Camera-type eye (tissue), 1 donor: ENCODE measurements around the gene IL4R. TPM values are rescaled to one million over a fixed set of nuclear protein-coding genes. Genes with fewer than 3 reads are reported as not detected.

Source experiments
- total RNA-seq: library from RNA; depleted of rRNA; stranded (reverse); fragments of >200 nt; gene quantifications from one replicate; pipeline ENCODE4 v1.2.3, GENCODE V29; 2014

Gene IL4R
- 18.9 TPM for total RNA-seq

DNA sequence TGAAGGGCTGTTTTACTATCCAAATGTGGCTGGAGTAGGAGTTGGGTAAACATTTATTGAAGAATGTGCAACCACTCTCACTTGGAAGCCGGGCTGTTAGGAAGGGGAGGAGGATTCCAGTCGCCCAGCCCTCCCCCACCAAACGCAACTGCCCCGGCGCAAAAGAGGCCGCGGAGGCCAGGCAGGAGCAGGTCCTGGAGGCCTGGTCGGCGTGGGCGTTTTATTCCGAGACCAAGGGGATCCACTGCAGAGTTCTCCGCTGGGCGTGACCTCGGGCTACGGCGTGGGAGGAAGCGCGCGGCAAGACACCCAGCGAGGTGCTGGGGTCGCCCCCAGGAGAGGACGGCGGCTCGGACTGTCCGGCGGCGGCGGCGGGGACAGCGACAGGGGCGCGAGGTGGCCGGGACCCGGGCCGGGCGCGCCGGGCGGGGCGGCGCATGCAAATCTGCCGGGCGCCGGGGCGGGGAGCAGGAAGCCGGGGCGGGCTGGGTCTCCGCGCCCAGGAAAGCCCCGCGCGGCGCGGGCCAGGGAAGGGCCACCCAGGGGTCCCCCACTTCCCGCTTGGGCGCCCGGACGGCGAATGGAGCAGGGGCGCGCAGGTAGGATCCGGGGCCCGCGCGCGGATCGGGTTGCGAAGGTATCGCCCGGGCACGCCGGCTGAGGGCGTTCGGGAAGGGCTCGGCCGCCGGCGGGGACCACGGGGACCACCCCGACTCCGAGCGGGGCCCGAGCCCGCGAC lies at the start of gene IL4R:
Gene IL4R (plus strand): TSS at position 553 of the 739 bp plus-strand sequence. CDS start 26,230 bp downstream, outside the sequence.

DNA sequence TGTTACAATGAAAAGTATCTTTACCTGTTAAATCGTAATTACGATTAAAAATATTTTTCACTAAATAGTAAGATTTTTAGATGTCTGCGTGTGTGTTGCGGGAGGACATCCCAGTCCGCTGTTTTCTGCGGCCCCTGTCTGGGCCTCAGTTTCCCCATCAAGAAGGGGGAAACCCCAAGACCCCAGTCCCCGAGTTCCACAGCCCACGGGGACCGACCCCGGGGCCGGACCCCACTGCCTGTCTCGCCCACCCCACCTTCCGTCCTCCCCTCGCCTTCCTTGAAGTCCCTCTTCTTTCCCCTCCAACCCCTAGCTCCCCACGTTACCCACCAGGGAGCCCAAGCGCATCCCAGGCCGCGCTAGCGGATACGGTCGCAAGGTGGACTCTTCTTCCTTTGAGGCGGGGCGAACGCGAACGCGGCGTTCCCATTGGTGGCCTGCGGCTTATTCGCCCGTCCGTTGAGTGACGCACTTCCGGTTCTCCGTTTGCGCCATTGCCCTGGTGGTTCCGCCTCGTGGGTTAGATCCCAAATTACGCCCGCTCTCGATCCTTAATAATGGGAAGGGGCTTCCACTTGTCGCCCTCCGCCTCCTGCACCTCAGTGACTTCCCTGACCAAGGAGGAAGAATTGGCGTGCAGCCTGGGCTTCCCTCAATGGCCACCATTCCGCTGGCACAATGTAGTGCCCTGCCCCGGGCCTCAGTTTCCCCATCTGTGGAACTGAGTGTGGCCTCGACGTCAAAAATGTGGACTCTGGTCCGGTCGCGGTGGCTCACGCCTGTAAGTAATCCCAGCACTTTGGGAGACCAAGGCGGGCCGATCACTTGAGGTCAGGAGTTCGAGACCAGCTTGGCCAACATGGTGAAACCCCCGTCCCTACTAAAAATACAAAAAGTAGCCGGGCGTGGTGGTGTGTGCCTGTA lies 45.1 kb upstream of the IL4R start, which contains the start of gene NSMCE1:
Gene NSMCE1 (minus strand): TSS at position 397 of the 924 bp plus-strand sequence. CDS start 11,202 bp downstream, outside the sequence.

DNA sequence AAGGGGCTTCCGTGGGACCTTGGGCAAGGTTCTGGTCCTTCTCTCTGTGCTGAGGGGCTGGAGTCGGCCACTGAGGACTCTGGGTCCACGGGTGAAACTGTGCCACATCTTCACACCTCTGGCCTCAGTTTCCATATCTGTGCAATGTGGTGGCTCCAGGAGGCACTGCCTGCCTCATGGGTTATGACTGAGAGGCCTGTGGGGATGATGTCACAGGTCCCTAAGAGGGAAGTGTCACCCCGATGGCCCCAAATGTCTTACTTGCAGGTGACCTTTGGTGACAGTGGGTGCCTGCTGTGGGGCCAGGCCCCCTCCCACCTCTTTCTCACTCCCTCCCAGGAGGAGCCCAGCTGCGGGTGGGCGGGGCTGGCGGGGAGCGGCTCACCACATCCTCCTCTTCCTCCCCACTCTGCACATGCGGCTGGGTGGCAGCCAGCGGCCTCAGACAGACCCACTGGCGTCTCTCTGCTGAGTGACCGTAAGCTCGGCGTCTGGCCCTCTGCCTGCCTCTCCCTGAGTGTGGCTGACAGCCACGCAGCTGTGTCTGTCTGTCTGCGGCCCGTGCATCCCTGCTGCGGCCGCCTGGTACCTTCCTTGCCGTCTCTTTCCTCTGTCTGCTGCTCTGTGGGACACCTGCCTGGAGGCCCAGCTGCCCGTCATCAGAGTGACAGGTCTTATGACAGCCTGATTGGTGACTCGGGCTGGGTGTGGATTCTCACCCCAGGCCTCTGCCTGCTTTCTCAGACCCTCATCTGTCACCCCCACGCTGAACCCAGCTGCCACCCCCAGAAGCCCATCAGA lies 88.2 kb downstream of the IL4R start, which contains the start of gene IL21R:
Gene IL21R (plus strand): TSS at position 407 of the 801 bp plus-strand sequence. CDS start 27,898 bp downstream, outside the sequence.

Other genes with a start within 250 kb of the IL4R start
- gene C16orf82, start 247.0 kb upstream of the IL4R start, total RNA-seq: 0.22 TPM
- gene KDM8, start 110.4 kb upstream of the IL4R start, total RNA-seq: 9.2 TPM
- 40.5 TPM for gene NSMCE1, start 45.2 kb upstream of the IL4R start, total RNA-seq
- gene IL21R, start 88.2 kb downstream of the IL4R start, total RNA-seq: 0.33 TPM
- 109 TPM for gene GTF3C1, start 235.9 kb downstream of the IL4R start, total RNA-seq
- gene KATNIP, start 236.2 kb downstream of the IL4R start, total RNA-seq: 69.2 TPM